SK-N-SH (cell line): Measurements from ENCODE around the gene CRCP.
"Not testable (repeated sequence)": the region's sequence is repeated elsewhere in the genome, so short reads cannot be mapped to it uniquely, and the experiment has no call there.

ENCODE experiments used
- CTCF ChIP-seq: fragments of 200-600 bp; sonication (generic); IDR thresholded peaks from 2 replicates; pipeline ENCODE4 v1.6.1; 2017; ENCODE audit warnings: antibody characterized with exemption, mild to moderate bottlenecking, moderate library complexity
- RCOR1 ChIP-seq: fragments of 150-350 bp; IDR thresholded peaks from 2 replicates; pipeline ENCODE4 v1.6.1; 2017; ENCODE audit warnings: antibody characterized with exemption, low read length
- REST ChIP-seq: IDR thresholded peaks from 2 replicates; pipeline ENCODE4 v1.6.1; 2012; ENCODE audit warnings: mild to moderate bottlenecking, low read depth, low read length, moderate library complexity
- TF ChIP-seq, protein P1 (sequence below): IDR thresholded peaks from 2 replicates; pipeline ENCODE4 v1.4.0; 2012; ENCODE audit warnings: low read depth

GRCh38 chr7:66108410-66108809 lies 6.2 kb upstream of the CRCP start:
- TF ChIP-seq CTCF, RCOR1, REST: not testable (repeated sequence)
- TF ChIP-seq, protein P1, sequence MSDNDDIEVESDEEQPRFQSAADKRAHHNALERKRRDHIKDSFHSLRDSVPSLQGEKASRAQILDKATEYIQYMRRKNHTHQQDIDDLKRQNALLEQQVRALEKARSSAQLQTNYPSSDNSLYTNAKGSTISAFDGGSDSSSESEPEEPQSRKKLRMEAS, result not testable (repeated sequence)
